Brain pericyte (primary cell): ENCODE results near the gene DRD4.

Experiments used
- DNase-seq: peaks from one replicate; pipeline ENCODE4 v3.0.0-alpha.2; 2012; ENCODE audit warnings: low read depth, low spot score

The DRD4 gene

DNA sequence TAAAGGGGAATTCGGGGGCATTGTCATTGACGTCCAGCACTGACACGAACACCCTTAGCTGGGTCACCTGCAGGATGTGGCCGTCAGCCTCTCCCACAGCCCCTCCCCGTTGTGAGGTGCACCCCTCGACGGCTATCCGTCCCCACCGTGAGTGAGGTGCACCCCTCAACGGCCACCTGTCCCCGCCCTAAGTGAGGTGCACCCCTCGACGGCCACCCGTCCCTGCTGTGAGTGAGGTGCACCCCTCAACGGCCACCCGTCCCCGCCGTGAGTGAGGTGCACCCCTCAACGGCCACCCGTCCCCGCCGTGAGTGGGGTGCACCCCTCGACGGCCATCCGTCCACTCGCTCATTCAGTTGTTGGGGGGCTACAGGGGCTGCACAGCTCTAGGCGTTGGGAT lies 15.2 kb upstream of the DRD4 start:
- no peak for DNase-seq

- no peak for DNase-seq
Observed at GRCh38 chr11:623349-623869, 13.7 kb upstream of the DRD4 start.

- DNase-seq, result no peak
Observed at GRCh38 chr11:623999-624704, 12.9 kb upstream of the DRD4 start.

- no peak for DNase-seq
Observed at GRCh38 chr11:624705-625635, 12.1 kb upstream of the DRD4 start, which contains the start of gene CDHR5. Gene CDHR5, minus strand, starts transcription at chr11:624955. Its CDS starts 53 bp downstream, at chr11:624902.

DNA sequence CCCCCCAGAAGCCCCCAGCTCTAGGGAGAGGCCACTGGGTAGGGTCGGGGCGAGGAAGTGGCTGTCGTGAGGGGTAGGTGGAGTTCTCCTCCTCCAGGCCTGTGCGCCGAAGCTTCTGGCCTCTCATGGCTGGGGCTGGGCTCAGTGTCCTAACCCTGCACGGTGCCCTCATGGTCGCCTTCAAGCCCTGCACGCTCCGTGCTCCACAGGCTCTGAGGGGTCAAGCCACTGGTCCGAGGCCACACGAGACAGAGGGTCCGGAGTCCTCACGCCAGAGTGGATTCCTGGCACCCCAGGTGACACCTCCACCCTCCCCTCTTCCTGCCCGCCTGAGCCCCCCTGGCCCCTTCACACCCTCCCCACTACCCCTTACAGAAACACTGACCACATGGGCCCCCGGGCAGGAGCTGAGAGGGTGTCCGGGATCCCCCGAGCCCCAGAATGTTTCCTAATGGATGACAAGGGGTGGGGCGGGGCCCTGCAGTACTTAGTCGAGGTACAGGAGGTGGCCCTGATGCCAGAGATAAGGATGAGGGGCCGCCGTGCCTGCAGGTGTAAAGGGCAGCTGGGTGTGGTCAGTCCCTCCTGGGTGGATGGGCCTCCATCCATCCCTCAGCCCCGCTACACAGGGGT lies 11.3 kb upstream of the DRD4 start:
- DNase-seq, result no peak

- DNase-seq, result no peak
Observed at GRCh38 chr11:626475-627307, 10.4 kb upstream of the DRD4 start, which contains the start of gene SCT. Gene SCT, minus strand, starts transcription at chr11:627181. Its CDS starts 38 bp downstream, at chr11:627143.

DNA sequence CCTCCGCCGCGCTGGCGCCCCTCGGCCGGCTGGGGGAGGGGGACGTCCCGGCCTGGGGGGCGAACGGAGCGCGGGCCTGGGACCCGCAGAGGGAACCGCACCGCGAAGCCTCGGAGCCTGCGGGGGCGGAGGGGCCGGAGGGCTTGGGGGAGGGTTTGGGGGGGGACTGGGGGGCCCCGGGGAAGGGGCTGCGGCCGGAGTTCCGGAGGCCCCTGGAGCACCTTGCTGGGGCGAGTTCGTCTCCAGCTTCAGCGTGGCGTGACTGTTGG lies 9.8 kb upstream of the DRD4 start:
- DNase-seq, result no peak

DNA sequence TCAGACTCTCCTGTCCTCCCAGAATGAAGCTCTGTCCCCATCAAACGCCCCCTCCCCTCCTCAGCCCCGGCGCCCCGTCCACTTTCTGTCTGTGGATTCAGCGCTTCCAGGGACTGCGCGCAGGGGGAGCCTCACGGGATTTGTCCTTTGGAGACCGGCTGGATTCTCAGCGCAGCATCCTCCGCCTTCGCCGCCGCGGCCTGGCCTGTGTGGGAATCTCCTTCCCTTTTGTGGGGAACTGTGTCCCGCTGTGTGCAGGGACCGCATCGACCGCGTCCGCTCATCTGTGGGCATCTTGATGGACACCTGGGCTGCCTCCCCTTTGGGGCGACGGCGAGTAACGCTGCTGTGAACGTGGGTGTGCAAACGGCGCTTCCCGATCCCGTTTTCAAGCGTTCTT lies 9.0 kb upstream of the DRD4 start:
- DNase-seq, result no peak

- DNase-seq, result no peak
Observed at GRCh38 chr11:629237-629583, 7.9 kb upstream of the DRD4 start.

GRCh38 chr11:630871-631270 lies 6.2 kb upstream of the DRD4 start:
- no peak for DNase-seq

DNA sequence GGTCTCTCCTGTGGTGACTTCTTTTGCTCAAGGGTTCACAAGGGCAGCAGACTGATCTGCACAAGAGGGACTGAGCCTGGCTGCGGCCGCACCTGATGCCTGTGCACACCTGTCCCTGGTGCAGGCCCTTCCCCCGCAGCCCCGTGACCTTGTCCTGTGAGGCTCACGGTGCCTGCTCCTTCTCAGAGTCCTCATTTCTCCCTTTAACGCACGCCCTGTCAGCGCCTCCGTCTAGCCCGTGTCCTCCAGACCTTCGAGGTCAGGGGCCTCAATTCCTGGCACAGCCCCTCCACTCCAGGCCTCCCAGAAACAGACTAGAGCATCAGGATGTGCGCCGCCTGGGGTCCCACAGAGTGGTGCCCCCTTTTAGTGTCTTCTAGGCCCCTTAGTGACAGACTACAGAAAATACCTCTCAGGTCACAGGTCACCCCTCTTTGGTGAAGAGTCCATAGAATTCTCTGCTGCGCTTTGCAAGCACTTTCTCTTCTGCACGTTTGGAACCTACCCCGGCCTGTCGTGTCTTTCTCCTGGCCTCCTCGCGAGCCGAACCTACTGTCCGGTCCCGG lies 1.0 kb upstream of the DRD4 start:
- no peak for DNase-seq

- DNase-seq, result no peak
Observed at GRCh38 chr11:637333-637592, 194 bp downstream of the DRD4 start.

- DNase-seq, result no peak
Observed at GRCh38 chr11:637593-638521, 788 bp downstream of the DRD4 start.

GRCh38 chr11:638631-639331 lies 1.7 kb downstream of the DRD4 start:
- DNase-seq, result no peak

GRCh38 chr11:639332-639955 lies 2.4 kb downstream of the DRD4 start:
- DNase-seq, result no peak

GRCh38 chr11:640021-640706 lies 3.1 kb downstream of the DRD4 start:
- no peak for DNase-seq

- no peak for DNase-seq
Observed at GRCh38 chr11:641806-642370, 4.8 kb downstream of the DRD4 start.

GRCh38 chr11:643366-643765 lies 6.3 kb downstream of the DRD4 start:
- no peak for DNase-seq
